CD4-positive, alpha-beta T cell treated with Interleukin-17A for 4 hours (primary cell): ENCODE data around the gene GRIP1.

Experiments
- DNase-seq: peaks from one replicate; pipeline ENCODE4 v3.0.0-alpha.2; 2020; ENCODE audit warnings: mixed read lengths

GRIP1 gene

GRCh38 chr12:66365718-66366490 is 313.0 kb downstream of the GRIP1 start:
- DNase-seq = no peak

DNA sequence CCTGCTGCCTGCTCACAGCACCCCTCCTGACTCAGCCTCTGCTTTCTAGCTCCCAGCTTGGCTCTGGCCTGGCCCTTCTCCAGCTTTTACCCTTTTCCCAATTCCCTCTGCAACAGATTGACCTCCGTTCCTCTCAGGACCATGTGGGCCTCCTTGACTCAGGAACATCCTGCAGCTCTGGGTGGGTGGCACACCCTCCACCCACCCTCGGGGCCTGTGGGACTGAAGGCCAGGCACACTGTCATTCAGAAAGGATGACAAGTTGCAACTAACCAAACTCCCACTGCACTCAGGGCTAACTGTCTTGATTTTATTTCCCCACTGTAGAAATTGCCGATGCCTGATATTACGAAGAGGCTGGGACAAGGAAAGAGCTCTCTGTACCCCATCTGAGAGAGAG is 317.2 kb downstream of the GRIP1 start:
- DNase-seq = no peak

GRCh38 chr12:66359300-66359699 is 319.6 kb downstream of the GRIP1 start:
- DNase-seq = no peak

GRCh38 chr12:66354291-66354690 is 324.6 kb downstream of the GRIP1 start:
- DNase-seq = no peak

GRCh38 chr12:66352899-66353298 is 326.0 kb downstream of the GRIP1 start:
- DNase-seq = no peak

- DNase-seq = peak; percentile 21
These were observed 326.7 kb downstream of the GRIP1 start for GRCh38 chr12:66352197-66352596.

GRCh38 chr12:66351301-66351700 is 327.6 kb downstream of the GRIP1 start:
- DNase-seq = no peak

DNA sequence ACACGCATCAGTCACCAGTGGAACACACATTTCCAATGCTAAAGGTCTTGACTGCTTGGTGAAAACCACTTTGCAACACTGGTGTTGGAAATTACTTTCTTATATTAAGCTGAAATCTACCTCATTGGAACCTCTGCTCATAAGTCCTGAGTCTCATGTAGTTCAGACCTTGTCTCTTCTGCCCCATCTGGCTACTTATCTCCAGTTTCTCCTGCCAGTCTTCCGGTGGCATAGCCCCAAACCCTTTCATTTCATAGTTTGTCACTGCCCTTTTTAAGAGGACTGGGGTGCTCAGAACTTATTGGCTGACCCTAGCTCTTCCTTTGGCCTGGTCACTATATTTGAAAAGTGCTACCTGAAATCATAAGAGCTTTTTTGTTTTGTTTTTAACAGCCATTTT is 332.9 kb downstream of the GRIP1 start:
- no peak for DNase-seq

GRCh38 chr12:66345212-66345611 is 333.7 kb downstream of the GRIP1 start:
- no peak for DNase-seq

GRCh38 chr12:66341126-66341525 is 337.8 kb downstream of the GRIP1 start:
- DNase-seq = no peak

- no peak for DNase-seq
These were observed 338.7 kb downstream of the GRIP1 start for GRCh38 chr12:66340131-66340530.

- DNase-seq = no peak
These were observed 341.4 kb downstream of the GRIP1 start for GRCh38 chr12:66337381-66338010.

- no peak for DNase-seq
These were observed 343.1 kb downstream of the GRIP1 start for GRCh38 chr12:66335746-66336145.

DNA sequence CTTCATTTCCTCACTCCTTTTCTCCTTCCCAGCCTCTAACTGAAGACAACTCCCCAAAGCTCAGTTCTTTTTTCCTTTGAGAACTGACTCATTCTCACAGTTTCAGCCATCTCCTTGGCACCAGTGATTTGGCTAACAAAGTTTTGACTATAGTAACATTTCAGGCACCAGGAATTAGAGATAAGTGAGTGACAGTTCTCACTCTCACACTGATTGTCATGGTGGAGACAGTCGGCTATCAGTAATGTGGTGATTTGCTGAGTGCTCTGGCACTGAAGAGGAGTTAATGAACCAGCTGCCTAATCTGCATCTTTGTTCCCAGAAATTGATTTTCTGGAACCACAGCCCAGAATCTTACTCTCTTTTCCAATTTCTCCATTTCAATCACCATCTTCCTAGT is 347.1 kb downstream of the GRIP1 start:
- no peak for DNase-seq

- no peak for DNase-seq
These were observed 347.9 kb downstream of the GRIP1 start for GRCh38 chr12:66331016-66331415.

GRCh38 chr12:66329941-66330340 is 348.9 kb downstream of the GRIP1 start:
- DNase-seq = no peak

DNA sequence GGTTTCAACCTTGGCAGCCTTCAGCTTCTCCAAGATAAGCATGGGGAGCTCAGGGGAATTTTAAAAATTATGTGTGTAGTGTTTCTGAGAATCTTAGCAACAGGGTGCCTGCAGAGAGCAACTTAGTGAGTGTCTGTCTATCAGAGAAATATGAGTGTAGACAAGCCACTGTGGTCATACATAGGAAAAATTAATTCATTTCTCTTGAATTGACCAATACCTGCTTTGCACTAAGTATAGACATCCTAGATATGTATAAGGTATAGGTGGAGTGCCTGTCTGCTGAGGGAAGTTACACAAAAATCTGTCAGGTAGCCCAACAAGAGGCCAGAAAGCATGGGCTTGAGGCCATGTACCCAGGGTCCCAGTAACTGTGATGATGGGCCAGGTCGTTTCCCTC is 355.9 kb downstream of the GRIP1 start:
- no peak for DNase-seq

GRCh38 chr12:66321435-66321834 is 357.4 kb downstream of the GRIP1 start:
- no peak for DNase-seq

DNA sequence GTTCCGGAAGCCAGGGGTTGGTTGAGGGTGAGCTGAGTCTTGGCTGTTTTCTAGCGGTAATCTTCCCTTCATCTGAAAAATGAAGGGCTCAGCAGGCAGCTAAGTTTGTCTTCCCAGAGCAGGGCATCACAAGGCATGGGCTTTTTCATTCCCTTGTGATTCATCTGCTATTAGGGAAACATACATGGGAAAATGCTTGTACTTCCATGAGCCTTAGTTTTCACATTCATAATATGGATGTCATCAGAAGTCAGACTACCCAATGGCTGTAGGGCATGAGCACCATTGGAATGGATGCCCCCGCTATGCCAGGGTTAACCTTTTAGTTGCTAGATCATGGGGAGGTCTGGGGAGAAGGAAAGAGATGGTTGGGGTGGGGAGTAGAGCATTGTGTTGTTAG is 357.9 kb downstream of the GRIP1 start:
- no peak for DNase-seq

DNA sequence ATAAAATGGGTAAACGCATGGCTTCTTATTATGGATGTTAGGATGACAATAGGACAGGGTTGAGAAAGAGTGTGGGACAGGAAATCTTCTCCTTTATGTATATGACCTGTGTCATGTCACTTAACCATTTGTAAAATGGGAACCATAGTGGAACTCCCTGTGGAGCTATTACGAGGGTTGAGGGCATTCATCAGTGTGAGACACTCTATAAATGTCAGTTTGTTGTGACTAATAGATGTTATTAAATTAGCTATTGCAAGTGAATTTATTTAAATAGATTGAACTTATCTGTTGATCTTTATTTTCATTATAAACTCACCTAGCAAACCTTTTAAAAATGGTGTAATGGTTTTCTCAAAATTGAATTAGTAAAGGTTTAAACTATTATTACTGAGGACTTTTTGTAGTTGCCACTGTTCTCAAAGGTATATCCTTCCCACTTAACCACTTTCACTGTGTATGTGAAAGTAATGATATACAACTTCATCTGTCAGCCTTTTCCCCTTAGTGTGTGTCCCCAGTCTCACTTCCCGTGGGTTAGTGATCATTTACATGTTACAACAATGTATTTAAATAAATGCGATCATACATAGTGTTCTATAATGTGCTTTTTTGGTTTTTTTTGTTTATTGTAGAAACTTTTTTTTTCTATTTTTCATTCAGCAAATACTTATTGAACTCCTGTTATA is 359.5 kb downstream of the GRIP1 start:
- no peak for DNase-seq

- DNase-seq = no peak
These were observed 364.6 kb downstream of the GRIP1 start for GRCh38 chr12:66314278-66314677.

DNA sequence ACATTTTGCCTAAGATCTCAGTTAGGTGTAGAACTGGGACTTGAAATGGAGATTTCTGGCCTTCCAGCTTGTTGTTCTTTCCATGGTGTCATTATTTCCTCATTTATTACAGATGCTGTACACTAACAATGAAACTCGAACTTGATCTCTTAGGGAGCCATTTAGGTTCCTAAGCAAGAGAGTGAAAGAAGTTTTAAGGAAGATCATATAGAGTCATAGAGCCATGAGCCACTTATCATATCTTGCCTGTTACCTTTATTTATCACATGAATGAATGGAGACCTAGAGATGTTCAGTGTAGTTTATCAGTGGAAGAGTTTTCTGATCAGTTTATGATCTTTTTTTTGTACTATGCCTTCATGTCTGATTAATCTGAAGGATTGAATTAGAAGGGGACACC is 366.7 kb downstream of the GRIP1 start:
- no peak for DNase-seq

DNA sequence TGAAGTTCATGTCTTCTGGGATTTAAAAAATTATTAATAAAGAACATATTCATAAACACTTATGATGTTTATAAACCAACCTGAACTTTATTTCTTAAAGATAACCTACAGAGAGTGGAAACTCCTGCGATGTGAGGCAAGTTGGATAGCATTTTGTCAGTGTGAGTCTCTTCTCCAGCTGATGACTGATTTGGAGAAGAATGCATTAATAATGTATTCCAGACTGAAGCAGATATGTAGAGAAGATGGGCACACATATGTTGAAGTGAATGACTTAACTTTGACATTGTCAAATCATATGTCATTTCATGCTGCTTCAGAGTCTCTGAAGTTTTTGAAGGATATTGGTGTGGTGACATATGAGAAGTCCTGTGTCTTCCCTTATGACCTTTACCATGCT is 369.3 kb downstream of the GRIP1 start:
- DNase-seq = no peak

DNA sequence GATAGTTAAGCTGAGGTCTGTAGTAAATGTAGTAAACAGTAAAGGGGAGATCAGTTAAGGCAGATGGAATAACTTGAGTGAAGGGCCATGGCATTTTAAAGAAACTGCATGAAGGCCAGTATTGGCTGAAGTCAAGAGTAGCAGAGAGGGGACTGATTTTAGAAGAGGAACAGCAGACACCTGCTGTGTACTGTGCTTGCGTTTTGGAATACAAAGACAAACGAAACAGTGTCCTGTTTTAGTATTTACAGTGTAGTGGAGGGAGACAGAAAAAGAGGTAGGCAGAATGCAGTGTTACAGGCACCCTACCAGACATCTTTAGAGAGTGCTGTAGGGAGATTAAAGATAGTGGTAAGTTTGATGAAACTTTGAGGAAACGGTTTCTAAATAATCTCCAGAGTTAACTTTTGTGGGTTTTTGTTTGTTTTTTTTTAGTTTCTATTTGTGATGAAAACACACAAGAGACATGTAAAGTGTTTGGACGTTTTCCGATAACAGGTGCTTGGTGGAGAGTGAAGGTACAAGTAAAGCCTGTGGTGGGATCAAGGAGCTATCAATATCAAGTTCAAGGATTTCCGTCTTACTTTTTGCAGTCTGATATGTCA is 374.5 kb downstream of the GRIP1 start:
- DNase-seq = no peak
